NCI-H1417 treated with DMSO at 0.1 percent for 48 hours (cell line): Measurements from ENCODE around the gene RAI14.

Experiments used
- DNase-seq: peaks from one replicate; lab custom pipeline; 2025; lab: John Stamatoyannopoulos, UW

Gene RAI14

DNA sequence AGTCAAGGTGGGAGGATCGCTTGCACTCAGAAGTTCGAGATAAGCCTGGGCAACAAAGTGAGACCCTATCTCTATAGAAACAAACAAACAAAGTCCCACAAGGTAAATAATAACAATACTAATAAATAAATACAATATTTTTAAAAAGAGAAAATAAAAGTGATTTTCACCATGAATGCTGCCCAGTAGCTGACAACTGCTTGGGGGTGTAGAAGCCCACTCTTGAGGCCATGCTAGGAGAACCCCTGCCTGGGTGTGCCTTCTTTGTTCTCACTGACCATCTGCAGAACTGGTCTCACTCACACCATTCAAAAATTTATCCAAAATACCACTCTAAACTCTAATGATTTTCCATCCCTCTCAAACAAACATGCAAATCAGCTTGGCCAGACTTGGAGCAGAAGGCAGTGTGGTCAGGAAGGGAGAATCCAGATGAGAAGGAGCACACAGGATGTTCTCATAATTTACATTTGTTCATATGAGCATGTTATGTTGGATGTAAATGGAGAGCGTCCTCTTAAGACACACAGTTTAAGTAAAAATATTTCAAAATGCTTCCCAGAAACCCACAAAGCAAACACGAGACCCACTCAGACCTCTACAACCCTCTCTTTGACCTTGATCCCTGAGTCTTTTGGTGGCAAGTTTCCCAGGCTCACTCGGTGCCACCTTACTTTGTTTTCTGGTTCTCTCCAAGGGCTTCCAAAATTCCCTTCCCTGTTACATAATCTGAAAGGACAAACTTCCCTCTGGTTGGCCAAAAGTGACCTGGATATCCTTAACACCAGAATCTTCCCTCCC is 7.9 kb upstream of the RAI14 start:
- no peak for DNase-seq

DNA sequence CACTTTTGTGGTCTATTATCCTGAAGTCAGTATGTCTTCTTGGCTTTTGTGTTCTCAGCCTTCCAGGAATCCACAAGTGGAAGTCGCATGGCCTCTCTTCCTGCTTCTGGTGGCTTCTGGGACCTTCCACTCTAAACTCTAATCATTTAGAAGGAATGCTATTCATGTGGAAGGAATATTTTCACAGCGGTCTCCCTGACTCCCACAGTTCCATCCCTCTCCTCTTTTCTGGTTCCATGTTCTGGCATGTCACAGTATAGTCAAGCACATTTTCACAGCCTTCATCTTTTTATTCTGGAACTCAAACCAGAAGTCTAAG is 7.3 kb upstream of the RAI14 start:
- no peak for DNase-seq

DNA sequence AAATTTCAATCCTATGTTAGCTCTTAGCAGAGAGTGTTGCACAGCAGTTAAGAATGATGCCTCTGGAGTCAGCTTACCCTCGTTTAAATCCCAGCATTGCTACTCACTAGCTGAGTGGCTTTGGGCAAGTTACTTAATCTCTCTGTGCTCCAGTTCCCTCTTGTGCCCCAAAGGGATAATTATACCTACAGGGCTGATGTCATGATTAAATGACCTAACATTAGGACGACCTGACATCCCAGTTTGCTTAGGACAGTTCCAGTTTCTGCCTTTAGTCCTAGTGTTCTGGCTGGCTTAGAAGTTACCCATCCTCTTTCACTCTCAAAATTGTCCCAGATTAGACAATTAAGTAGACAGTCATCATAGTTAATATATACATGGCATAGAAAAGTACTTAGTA is 4.3 kb upstream of the RAI14 start:
- no peak for DNase-seq

DNA sequence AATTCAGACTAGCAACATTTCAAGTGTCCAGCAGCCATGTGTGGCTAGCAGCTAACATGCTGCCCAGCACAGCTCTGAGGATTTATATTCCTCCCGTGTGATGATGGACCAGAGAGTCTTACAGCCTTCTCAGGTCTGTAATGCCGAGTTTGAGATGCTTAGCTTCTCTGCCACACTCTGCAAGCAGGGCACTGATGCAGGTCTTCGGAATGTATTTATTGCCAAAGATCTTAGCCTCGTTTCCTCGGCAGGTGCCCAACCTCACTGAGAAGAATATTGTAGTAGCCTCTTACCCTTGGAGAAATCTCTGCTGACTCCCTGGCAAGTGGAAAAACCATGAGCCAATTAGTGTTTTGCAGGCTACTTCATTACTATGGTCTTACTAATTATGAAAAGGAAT is 3.7 kb upstream of the RAI14 start:
- DNase-seq = no peak

DNA sequence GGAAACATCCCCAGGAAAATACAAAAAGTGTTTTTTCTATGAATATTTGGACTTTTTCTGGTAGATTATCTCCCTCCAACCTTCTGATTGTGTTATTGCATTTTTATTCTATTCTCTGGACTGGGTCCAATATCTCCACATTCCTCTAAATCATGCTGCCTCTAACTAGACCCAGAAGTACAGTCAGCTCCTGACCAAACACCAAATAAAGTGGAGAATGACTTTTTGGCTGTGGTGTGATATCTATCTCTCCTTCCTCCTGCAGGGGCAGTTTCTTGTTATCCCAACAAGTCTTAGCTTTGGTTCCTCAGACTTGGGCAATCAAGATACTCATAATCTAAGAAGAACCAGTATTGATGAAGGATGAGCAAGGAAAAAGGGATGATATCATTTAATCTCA is 3.2 kb upstream of the RAI14 start:
- no peak for DNase-seq

DNA sequence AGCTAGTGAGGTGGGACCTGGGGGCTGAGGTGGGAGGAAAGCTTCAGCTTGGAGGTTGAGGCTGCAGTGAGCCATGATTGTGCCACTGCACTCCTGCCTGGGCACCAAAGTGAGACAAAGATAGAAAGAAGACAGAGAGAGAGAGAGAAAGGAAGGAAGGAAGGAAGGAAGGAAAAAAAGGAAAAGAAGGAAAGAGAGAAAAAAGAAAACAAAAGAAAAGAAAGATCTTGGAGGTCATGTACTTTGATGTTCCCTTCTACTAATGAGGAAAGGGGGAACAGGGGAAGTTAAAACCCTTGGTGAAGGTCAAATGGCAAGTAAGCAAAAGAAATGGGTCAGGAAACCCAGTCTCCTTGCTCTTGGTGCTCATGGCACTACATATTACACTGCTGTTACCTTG is 2.4 kb upstream of the RAI14 start:
- no peak for DNase-seq

DNA sequence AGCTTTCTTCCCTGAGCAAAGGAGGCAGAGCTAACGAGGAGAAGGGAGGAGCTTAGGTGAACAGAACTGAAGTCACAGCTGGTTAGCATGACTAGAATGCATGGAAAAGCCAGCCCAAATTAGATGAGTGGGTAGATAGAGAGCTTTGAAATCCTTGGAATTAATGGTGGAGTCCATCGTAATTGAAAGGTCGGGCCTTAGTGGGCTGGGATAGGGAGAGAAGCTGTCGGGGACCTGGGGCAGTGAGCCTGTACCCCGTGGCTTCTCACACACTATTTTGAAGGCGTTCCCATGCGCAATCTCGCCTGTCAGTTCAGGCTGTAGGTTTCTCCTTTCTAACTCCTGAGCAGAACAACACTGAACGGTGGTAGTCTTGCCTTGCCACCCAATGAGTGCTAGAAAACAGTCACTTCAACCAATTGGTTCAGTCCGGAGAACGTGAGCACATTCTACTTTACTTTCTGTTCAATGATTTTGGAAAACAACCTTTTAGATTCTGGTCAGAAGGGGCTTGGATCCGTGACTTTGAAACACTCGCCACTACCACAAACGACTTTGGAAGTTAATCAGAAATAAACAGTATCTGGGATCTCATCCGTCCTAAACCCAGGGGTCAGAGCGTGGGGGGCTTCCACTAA is 655 bp upstream of the RAI14 start:
- DNase-seq = no peak

DNA sequence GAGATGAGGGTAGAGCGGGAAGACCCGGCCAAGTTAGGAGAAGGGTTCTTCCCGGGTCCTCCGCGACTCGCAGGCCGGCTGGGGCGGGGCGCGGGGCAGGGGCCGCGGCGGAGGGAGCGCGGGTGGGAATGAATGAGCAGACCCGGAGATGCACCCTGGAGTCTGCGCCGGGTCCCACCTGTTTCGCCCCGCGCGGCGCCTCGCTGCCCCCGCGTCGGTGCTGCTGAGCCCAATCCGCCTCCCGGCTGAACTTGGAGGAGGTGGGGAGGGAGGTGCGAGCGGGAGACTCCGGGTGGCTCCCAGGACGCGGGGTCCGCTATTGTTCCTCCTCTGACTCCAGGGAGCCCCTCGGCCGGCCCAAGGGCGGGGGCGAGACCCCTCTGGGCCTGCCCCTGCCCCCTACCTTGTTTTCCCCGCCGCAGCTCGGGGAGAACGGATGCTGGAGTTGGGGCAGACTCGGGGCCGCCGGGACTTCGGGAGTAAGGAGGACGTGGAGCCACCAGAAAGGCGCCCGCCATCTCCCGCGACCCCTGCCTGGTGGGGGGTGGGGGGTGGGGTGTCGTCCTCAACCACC is 659 bp downstream of the RAI14 start:
- DNase-seq = no peak

DNA sequence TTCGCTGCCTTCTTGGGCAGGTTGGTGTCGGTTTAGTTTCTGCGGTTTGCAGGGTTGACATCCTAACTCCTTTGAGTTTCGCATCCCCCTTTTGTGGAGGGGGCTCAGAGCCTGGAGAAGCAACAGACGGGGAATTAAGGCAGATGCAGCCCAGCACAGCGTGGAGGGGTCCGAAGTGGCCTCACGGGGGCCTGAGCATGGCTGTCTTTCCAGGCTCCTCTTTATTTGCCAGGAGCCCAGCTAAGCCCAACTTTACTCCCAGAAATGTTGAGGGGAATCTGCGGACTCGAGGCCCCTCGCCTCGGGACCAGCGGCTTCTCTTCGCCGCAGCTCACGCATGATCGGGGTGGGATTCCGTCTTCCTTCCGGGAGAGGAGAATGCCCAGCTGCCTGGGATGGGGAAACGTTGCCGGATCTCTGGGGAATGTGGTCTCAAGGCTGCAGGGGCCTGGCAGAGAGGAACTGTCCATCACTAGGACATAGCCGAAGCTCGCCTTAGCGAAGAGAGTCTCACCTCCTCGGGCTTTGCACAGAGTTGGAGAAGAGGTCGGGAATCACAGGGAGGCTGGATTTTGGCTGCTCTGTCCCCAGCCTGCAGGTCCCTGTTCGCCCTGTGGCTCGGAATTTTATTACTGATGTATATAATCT is 1.3 kb downstream of the RAI14 start:
- DNase-seq = no peak

DNA sequence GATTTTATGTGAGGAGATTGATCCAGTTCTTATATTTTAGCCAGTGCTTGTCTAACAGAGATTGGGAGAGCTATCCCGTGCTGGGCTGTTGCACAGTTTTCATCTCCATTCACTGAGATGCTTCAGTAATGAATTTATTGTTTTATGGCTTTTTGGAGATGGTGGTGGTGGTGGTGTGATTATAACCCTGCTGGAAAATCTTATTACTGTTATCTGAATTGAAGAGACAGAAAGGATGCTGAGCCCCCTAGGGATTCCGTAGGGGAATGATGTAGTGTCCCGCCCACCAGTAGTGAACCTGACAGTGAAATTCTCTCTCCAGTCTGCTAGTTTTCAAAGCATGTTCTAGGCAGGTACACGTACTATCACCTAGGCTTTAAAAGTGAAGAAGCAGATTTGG is 1.9 kb downstream of the RAI14 start:
- DNase-seq = no peak

DNA sequence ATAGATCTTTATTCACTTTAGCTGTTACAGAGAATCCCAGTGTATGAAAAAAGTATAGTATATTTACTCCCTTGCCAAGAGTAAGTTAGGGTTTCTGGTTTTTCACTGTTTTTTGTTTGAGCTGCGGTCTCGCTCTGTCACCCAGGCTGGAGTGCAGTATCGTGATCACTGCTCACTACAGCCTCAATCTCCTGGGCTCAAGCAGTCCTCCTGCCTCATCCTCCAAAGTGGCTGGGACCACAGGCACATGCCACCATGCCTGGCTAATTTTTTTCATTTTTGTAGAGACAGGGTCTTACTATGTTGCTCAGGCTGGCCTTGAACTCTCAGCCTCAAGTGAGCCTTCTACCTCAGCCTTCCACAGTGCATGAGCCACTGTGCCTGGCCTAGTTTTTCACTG is 3.0 kb downstream of the RAI14 start:
- no peak for DNase-seq

DNA sequence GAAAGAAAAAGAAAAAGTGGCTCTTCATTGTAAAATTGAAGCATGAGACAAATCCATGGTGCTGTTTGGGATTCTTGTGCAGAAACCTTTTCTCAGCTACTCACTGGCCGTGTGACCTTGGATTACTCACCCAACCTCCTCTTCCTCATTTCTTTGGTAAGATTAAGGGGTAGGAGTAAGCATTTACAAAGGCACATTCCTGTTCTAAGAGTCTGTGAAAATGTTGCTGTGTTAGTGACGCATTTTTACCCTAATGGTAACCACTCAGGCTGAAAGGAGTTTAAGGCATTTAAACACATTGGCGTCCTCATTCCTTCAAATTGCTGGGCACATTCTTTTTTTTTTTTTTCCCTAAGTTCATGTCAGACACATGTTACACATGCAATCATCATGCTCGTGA is 4.3 kb downstream of the RAI14 start:
- no peak for DNase-seq

DNA sequence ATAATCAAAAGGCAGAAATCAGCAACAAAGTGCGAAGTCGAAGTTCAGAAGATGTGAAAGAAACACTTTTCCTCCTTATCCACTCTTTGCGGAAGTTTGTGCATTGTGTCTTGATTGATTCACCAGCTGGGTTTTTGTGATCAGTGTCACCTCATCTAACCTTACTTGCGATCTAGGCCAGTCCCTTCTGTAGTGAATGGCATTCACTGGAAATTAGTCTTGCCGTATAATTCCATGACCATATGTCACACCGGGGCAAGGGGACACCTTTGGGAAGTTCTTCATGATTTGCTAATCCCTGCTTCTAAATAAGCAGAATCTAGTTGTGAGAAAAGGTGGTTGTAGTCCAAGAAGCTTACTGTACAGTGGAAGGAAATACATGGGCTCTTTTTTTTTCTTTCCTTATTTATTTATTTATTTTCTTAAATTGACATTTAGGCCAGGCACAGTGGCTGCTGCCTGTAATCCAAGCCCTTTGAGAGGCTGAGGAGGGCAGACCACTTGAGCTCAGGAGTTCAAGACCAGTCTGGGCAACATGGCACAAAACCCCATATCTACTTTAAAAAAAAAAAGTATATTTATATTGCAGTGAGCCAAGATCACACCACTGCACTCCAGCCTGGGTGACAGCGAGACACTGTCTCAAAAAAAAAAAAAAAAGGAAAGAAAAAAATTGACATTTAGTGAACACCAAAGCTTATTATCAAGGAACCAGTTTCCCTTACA is 7.8 kb downstream of the RAI14 start:
- DNase-seq = no peak

DNA sequence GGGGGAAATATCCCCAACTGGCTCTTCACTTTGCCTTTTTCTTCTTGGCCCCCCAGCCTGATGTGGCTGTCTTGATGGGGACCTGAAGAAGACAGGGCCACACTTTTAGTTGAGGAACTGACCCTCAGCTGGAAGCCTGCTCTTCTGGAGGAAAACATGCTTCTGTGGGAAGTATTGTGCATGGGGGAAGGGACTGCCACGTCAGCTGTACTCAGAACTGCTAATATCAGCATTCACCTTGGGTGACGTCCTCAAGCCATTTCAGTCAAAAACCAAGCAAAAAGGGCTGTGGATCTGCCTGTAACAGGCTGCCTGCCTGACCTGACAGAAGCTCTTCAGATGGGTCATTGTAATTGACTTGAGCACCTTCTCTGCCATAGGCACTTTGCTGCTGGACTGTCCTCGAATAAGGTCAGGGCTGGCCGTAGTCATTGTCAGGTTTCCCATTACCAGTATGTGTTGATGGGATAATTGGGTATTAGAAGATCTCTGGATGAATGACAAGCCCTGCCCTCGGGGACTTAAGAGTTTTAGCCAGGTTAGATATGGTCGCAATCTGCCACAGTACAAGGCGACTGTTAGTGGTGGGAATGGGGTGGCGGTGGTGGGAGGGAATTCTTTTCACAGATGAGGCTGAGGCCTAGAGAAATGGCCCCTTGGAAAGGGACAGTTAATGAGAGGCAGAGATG is 10.4 kb downstream of the RAI14 start:
- no peak for DNase-seq

DNA sequence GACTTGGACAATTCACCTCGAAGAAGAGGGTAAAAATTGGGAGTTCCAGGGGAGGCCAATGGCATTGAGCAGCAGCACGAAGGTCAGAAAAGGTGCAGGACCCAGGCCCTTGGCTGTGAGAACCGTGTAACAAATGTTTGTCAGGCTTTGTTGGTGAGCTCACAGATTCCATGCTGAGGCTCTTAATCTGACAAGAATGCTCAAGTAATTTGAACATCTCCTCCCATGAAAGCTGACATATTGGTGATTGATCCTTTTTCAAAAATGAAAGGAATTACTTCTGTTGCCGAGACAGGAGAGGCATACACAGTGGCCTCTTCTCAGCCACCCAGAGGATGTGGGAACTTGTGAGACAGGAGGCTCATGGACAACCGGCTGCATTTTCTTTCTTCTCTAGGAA is 11.6 kb downstream of the RAI14 start:
- no peak for DNase-seq

DNA sequence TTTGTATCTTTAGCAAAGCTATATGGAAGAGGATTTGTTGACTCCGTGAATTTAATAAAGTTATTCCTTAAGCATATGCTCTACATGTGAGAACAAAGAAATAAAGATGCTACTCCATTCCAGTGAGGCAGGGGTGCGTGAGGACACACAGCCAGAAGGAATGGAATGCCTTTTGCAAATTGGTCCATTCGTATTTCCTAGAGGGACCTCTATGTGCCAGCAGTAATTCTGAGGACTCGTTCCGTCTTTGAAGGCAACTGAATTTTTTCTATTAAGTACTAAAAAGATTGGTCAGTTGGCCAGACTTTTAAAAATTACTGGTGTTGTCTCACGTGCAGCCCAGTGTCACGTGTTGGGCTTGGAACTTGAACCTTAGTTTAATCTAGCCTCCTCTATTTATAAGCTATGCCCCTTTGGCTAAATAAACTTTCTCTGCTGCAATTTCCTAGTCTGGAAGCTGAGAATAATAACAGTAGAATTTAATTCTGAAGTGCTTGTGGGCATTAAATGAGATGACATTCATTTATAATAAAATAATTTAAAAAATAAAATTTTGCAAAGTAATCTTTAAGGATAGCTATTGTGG is 13.9 kb downstream of the RAI14 start:
- no peak for DNase-seq

DNA sequence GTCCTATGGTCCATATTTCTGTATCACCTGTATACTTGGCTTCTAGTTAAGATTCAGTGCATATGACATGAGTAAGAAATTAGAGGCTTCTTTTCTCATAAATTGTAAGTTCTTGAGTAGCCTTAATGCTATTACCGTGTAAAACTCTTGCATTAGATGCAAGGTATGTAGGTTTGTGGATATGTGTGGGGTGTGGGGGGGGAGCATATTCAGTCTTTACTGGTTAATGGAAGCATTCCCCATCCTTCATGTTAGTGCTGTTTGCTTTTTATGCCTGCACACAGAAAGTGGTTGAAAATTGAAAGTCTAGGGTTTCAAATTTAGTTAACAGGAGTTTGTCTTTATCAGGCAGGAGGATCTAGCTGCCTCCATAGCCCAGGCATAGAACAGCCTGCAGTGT is 16.1 kb downstream of the RAI14 start:
- DNase-seq = no peak

DNA sequence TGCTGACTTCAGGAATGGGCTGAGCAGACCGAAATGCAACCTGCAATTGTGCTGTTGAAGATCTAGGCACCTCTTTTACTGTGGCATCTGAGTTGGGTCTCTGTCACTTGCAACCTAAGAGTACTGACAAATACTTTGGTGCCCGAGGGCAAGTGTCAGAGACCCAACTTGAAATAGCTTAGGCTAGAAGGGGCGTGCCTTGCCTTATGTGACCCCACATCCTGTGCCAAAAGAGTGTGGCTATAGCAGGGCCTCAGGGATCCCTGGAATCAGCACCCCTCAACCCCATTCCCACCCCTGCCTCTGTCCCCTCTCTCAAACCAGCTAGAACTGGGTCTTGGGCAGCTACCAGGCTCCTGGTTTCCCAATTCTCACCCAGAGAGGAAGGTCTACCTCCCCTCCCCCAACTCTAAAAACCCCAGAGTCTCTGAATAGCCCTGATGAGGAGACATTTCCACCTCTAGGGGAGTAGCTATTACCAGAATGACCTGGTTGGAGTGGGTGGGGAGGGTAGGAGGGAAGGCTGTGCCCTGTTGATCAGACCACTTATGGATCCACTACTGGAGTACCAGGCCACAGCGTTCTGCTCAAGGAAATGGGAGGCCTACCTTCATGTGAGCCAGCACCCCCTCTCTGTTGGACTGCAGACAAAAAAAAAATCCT is 17.5 kb downstream of the RAI14 start:
- no peak for DNase-seq

DNA sequence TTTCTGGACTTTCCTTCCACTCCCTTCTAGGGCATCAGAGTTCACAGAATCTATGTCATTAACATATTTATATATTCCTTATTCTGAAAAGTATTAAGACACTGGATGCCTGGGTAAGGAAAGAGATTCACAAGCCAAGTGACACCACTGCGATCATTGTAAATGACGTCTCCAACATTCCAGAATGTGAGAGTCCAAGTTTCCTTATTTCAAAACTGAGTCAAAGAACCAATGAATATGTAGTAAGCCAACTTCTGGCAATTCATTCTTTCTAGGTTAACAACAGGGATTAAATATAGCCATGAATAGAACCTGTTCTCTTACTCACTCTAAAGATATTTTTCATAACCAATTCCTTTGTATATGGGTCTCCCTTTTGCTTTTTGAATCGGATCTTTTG is 18.1 kb downstream of the RAI14 start:
- DNase-seq = no peak

DNA sequence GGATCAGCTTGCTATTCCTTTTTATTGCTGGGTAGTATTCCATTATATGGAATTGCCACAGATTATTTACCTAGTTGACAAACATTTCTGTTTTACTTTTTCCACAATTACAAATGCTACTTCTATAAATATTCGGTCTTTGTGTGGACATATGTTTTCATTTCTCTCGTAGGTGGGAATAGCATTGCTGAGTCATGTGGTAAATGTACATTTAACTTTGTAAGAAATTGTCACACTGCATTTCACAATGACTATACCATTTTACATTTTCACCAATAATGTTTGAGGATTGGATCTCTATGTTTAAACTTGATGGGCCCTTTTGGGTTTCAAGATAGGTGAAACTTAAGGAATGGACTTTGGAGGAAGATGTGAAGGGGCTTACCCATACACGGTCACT is 19.7 kb downstream of the RAI14 start:
- no peak for DNase-seq

DNA sequence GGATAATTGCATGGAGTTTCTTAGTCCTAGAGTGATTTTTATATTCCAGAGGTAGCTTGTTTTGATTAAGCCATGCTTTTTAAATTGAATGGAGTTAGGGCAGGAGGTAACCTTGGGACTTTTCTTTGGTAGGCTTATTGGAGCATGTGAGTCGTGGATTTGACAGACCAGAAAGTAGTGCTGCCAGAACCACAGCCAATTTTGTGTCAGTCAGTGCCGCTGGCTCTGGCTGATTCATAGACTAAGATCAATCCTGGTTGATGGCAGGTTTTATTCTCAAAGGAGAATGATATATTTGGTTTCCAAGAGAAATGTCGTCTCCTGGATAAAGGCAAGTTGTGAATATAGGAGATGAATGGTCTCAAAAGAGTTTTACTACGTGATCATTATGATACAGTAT is 20.3 kb downstream of the RAI14 start:
- DNase-seq = no peak
